PC-9 (cell line): ENCODE data around the gene MORF4L1. TPM values are rescaled to one million over a fixed set of nuclear protein-coding genes. Genes with fewer than 3 reads are reported as not detected.

Source experiments
- BruUV-seq: library from RNA; stranded (reverse); fragments of 400-500 nt; replicated peaks from 2 replicates; lab custom pipeline; 2021; lab: Mats Ljungman, UMichigan
- CTCF ChIA-PET: fragments of 300-600 bp; sonication (Branson Sonifier 250); formaldehyde crosslinking; loops from one replicate; lab custom pipeline; 2022; ENCODE audit warnings: antibody characterized with exemption; lab: Charles Lee
- POLR2A ChIA-PET: fragments of 300-600 bp; sonication (Branson Sonifier 250); formaldehyde crosslinking; loops from one replicate; lab custom pipeline; 2022; ENCODE audit warnings: antibody characterized with exemption; ENCODE audit not compliant: unreplicated experiment; lab: Charles Lee
- DNase-seq, 2 experiments: peaks; one replicate each; pipeline versions ENCODE4 v3.0.0 to v3.0.0-alpha.2; 2015 to 2022; ENCODE audit warnings: mixed read lengths in 1 of 2
- H2AFZ ChIP-seq: fragments of 200-600 bp; sonication (generic); 2 replicates; pipeline ENCODE4 v1.8.1; 2017; ENCODE audit warnings: antibody characterized with exemption
- H3F3A ChIP-seq: fragments of 200-600 bp; sonication (generic); 2 replicates; pipeline ENCODE4 v1.8.1; 2017; ENCODE audit warnings: antibody characterized with exemption, mild to moderate bottlenecking, low read depth; ENCODE audit not compliant: insufficient read depth
- H3K27ac ChIP-seq: fragments of 200-600 bp; sonication (generic); 2 replicates; pipeline ENCODE4 v1.6.1; 2016; ENCODE audit warnings: mixed run types
- H3K27me3 ChIP-seq: fragments of 200-600 bp; sonication (generic); 2 replicates; pipeline ENCODE4 v1.6.1; 2016; ENCODE audit warnings: low read depth, mixed run types; ENCODE audit not compliant: insufficient read depth
- H3K36me3 ChIP-seq: fragments of 200-600 bp; sonication (generic); 2 replicates; pipeline ENCODE4 v1.6.1; 2016; ENCODE audit warnings: low read depth, mixed run types
- H3K4me1 ChIP-seq: fragments of 200-600 bp; sonication (generic); replicated peaks from 2 replicates; pipeline ENCODE4 v1.6.1; 2016; ENCODE audit warnings: mixed run types; ENCODE audit not compliant: insufficient read depth
- H3K4me2 ChIP-seq: fragments of 200-600 bp; sonication (generic); 2 replicates; pipeline ENCODE4 v1.6.1; 2017; ENCODE audit warnings: mixed run types
- H3K4me3 ChIP-seq: fragments of 200-600 bp; sonication (generic); 2 replicates; pipeline ENCODE4 v1.6.1; 2016; ENCODE audit warnings: mixed run types
- H3K79me2 ChIP-seq: fragments of 200-600 bp; sonication (generic); 2 replicates; pipeline ENCODE4 v1.6.1; 2017; ENCODE audit warnings: low read depth, mixed run types
- H3K9me2 ChIP-seq: fragments of 200-600 bp; sonication (generic); 2 replicates; pipeline ENCODE4 v1.8.1; 2017; ENCODE audit warnings: mild to moderate bottlenecking; ENCODE audit not compliant: insufficient read depth
- H3K9me3 ChIP-seq: fragments of 200-600 bp; sonication (generic); 2 replicates; pipeline ENCODE4 v1.8.1; 2016; ENCODE audit warnings: low read depth; ENCODE audit not compliant: insufficient read depth
- H4K20me1 ChIP-seq: fragments of 200-600 bp; sonication (generic); 2 replicates; pipeline ENCODE4 v1.8.1; 2017; ENCODE audit not compliant: insufficient read depth
- CTCF ChIP-seq: fragments of 200-600 bp; sonication (generic); conservative IDR thresholded peaks from 2 replicates; pipeline ENCODE4 v1.6.1; 2017; ENCODE audit warnings: mixed run types, antibody characterized with exemption, mild to moderate bottlenecking, moderate library complexity
- EZH2 ChIP-seq: fragments of 200-600 bp; sonication (generic); IDR thresholded peaks from 2 replicates; pipeline ENCODE4 v1.8.0; 2017; ENCODE audit warnings: antibody characterized with exemption, low read depth
- intact Hi-C: fragments of 100-400 bp; cut with micrococcal nuclease; formaldehyde crosslinking; loops from one replicate; pipeline ENCODE4 v1.10.0; 2022; ENCODE audit not compliant: unreplicated experiment
- total RNA-seq: library from RNA; stranded (reverse); gene quantifications from 2 replicates; pipeline ENCODE4 v1.2.3, GENCODE V29; 2021

Gene MORF4L1
- total RNA-seq, 1 experiment from 2014 or later: 282 TPM

DNA sequence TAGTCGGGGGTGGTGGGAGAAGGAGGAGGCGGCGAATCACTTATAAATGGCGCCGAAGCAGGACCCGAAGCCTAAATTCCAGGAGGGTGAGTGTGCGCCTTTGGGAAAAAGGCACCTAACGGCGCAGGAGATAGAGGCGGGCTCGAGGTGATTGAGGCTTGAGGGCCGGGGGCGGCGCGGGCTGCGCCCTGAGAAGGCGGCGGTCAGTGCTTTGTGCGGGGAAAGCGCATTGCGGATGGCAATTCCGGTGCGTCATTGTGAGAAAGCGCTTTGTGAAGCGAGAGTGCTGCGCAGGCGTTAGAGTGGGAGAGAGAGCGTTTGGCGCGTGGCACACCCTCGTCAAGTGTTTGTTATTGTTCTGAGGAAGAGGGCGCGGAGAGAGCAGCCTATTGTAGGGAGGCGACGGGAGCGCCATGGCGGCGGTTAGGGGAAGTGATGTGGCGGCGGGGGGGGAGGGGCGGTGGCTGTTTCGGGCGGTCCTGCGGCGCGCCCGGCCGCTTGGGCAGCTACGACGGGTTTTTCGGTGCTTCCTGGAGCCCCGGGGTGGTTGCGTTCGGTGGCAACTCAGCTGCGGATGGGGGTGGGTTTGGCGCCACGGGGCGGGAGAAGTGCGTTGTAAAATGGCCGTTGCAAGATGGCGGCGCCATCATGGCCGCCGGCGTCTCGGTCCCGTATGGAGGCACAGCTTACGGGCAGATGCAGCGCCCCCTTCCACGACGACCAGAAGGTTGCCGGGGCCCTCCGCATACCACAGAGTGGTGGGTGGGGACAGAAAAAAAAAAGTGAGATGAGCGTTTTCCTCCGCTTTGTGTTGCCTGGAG lies 492 bp downstream of the MORF4L1 start:
- peaks cover 54% of the 10 kb centered on the region for H3K79me2 ChIP-seq
- peaks cover 20% of the 10 kb centered on the region for H3F3A ChIP-seq
- no peaks in the 10 kb centered on the region for H3K27me3 ChIP-seq
- peak overlapping the region; percentile 100 for H3K4me3 ChIP-seq
- peaks cover 4% of the 10 kb centered on the region; the same call in 1 of the 2 replicates for H3K36me3 ChIP-seq
- no peaks in the 10 kb centered on the region for H3K9me3 ChIP-seq
- peak; percentile 90 for DNase-seq
- intact Hi-C loops: loop anchor here (1.0 kb wide), 2 partner anchors 13 to 106 kb away; no protein-coding TSS in a partner anchor
- H3K4me2 ChIP-seq: peak overlapping the region; percentile 90
- TF ChIP-seq EZH2: no peak
- TF ChIP-seq CTCF: peak; percentile 50; the same call in 1 of the 2 replicates
- POLR2A ChIA-PET: interaction anchor here (0.6 to 0.7 kb wide), 5 partner anchors 23 to 212 kb away, joined by 7 to 23 read pairs (median 10); no protein-coding TSS in a partner anchor
- H2AFZ ChIP-seq: peak overlapping the region; percentile 79
- CTCF ChIA-PET: interaction anchor here (0.6 kb wide), 1 partner anchor 90 kb away, joined by 3 read pairs; no protein-coding TSS in a partner anchor
- peaks cover 44% of the 10 kb centered on the region for H4K20me1 ChIP-seq
- no TSS peak for BruUV-seq
- peaks cover 33% of the 10 kb centered on the region for H3K4me1 ChIP-seq
- no peaks in the 10 kb centered on the region for H3K9me2 ChIP-seq
- peak overlapping the region; percentile 99 for H3K27ac ChIP-seq

GRCh38 chr15:78873793-78874765 lies 1.4 kb downstream of the MORF4L1 start:
- peak overlapping the region; percentile 90 for H3K4me2 ChIP-seq
- no peak for DNase-seq
- H3K4me1 ChIP-seq: peaks cover 42% of the 10 kb centered on the region
- no peak overlapping the region; the same call in 1 of the 2 replicates for H2AFZ ChIP-seq
- H3K9me3 ChIP-seq: no peaks in the 10 kb centered on the region
- ChIA-PET POLR2A (interaction anchor here (0.6 to 0.7 kb wide), 4 partner anchors 63 to 592 kb away, joined by 7 to 10 read pairs (median 8); no protein-coding TSS in a partner anchor), CTCF (interaction anchor here (0.6 to 0.7 kb wide), 2 partner anchors 91 to 186 kb away, joined by 3 to 5 read pairs; no protein-coding TSS in a partner anchor)
- H3F3A ChIP-seq: peaks cover 29% of the 10 kb centered on the region
- peaks cover 12% of the 10 kb centered on the region; the same call in 1 of the 2 replicates for H3K36me3 ChIP-seq
- BruUV-seq: TSS peak; percentile 39
- intact Hi-C loops: loop anchor here (1.0 kb wide), 2 partner anchors 14 to 105 kb away; no protein-coding TSS in a partner anchor
- no peaks in the 10 kb centered on the region for H3K9me2 ChIP-seq
- no peaks in the 10 kb centered on the region for H3K27me3 ChIP-seq
- H3K27ac ChIP-seq: peak overlapping the region; percentile 99
- peaks cover 63% of the 10 kb centered on the region for H3K79me2 ChIP-seq
- H4K20me1 ChIP-seq: peaks cover 53% of the 10 kb centered on the region
- peak overlapping the region; percentile 100 for H3K4me3 ChIP-seq
- TF ChIP-seq CTCF (peak; percentile 17; the same call in 1 of the 2 replicates), EZH2 (no peak)
